Muscle of leg (tissue), 11 donors: ENCODE measurements around the gene KIF3A. TPM values are rescaled to one million over a fixed set of nuclear protein-coding genes. Genes with fewer than 3 reads are reported as not detected.
A peak's percentile ranks its signal among the peaks of the same experiment; 100 is the strongest.
"Not testable (repeated sequence)": the region's sequence is repeated elsewhere in the genome, so short reads cannot be mapped to it uniquely, and the experiment has no call there.

Experiments
- DNase-seq: peaks from one replicate; pipeline ENCODE4 v3.0.0; 2013
- H3K27ac ChIP-seq: one replicate; pipeline ENCODE4 v1.5.1; 2013; ENCODE audit warnings: mild to moderate bottlenecking, low read length, control low read depth
- H3K27me3 ChIP-seq: one replicate; pipeline ENCODE4 v1.6.1; 2013; ENCODE audit warnings: low read length; ENCODE audit not compliant: control insufficient read depth, insufficient read depth
- H3K36me3 ChIP-seq: one replicate; pipeline ENCODE4 v1.6.1; 2013; ENCODE audit warnings: low read length; ENCODE audit not compliant: control insufficient read depth, insufficient read depth
- H3K4me1 ChIP-seq: one replicate; pipeline ENCODE4 v1.6.1; 2013; ENCODE audit warnings: low read length; ENCODE audit not compliant: control insufficient read depth, insufficient read depth
- H3K4me3 ChIP-seq: one replicate; pipeline ENCODE4 v1.5.1; 2013; ENCODE audit warnings: low read length, control low read depth
- H3K9me3 ChIP-seq: replicated peaks from 2 replicates; pipeline ENCODE4 v1.6.1; 2013; ENCODE audit warnings: low read depth, low read length; ENCODE audit not compliant: control insufficient read depth
- WGBS: methylation state at CpG from one replicate; pipeline ENCODE4 v1.1.5; 2013; ENCODE audit warnings: missing lambda C conversion rate; ENCODE audit not compliant: insufficient coverage; 5-methylcytosine and 5-hydroxymethylcytosine counted together
- polyA plus RNA-seq, 8 donors: library from polyadenylated mRNA; unstranded; fragments of 120-200 nt; gene quantifications; one replicate each; pipeline versions ENCODE4 v1.2.1 to v1.2.3, GENCODE V29; 2013; ENCODE audit warnings: inconsistent platforms in 1 of 8, low replicate concordance in 1 of 8; ENCODE audit not compliant: insufficient read length in 8 of 8, insufficient read depth in 1 of 8
- total RNA-seq: library from RNA; stranded (reverse); fragments of 120-200 nt; gene quantifications from one replicate; pipeline ENCODE4 v1.2.4, GENCODE V29; 2013

The KIF3A gene
- total and polyA plus RNA-seq, 9 donors: 4.2 to 10.3 (median 6.6) TPM

GRCh38 chr5:132725745-132726144 is 11.6 kb downstream of the KIF3A start:
- no peaks in the 10 kb centered on the region for H3K36me3 ChIP-seq
- no CpG with 5 or more reads among the region's 2 CpGs for WGBS
- no peaks in the 10 kb centered on the region for H3K4me1 ChIP-seq
- no peak for DNase-seq
- no peaks in the 10 kb centered on the region for H3K27me3 ChIP-seq
- no peaks in the 10 kb centered on the region for H3K9me3 ChIP-seq
- no peak overlapping the region for H3K27ac ChIP-seq
- no peak overlapping the region for H3K4me3 ChIP-seq

GRCh38 chr5:132718544-132719312 is 18.6 kb downstream of the KIF3A start:
- 100% methylated on average over 1 of the region's 5 CpGs for WGBS
- Histone ChIP-seq H3K36me3 (no peaks in the 10 kb centered on the region), H3K4me1 (no peaks in the 10 kb centered on the region), H3K9me3 (no peaks in the 10 kb centered on the region), H3K4me3 (no peak overlapping the region), H3K27ac (no peak overlapping the region), H3K27me3 (no peaks in the 10 kb centered on the region)
- no peak for DNase-seq

- WGBS: 58% methylated on average over 5 of the region's 11 CpGs
- DNase-seq: peak; percentile 8
- H3K36me3 ChIP-seq: no peaks in the 10 kb centered on the region
- H3K4me3 ChIP-seq: no peak overlapping the region
- H3K27ac ChIP-seq: no peak overlapping the region
- no peaks in the 10 kb centered on the region for H3K9me3 ChIP-seq
- H3K4me1 ChIP-seq: no peaks in the 10 kb centered on the region
- no peaks in the 10 kb centered on the region for H3K27me3 ChIP-seq
Measured at GRCh38 chr5:132714456-132715307, 22.7 kb downstream of the KIF3A start.

GRCh38 chr5:132708645-132709044 is 28.7 kb downstream of the KIF3A start:
- Histone ChIP-seq H3K36me3 (no peaks in the 10 kb centered on the region), H3K27ac (no peak overlapping the region), H3K9me3 (no peaks in the 10 kb centered on the region), H3K27me3 (no peaks in the 10 kb centered on the region), H3K4me3 (no peak overlapping the region), H3K4me1 (no peaks in the 10 kb centered on the region)
- no peak for DNase-seq

DNA sequence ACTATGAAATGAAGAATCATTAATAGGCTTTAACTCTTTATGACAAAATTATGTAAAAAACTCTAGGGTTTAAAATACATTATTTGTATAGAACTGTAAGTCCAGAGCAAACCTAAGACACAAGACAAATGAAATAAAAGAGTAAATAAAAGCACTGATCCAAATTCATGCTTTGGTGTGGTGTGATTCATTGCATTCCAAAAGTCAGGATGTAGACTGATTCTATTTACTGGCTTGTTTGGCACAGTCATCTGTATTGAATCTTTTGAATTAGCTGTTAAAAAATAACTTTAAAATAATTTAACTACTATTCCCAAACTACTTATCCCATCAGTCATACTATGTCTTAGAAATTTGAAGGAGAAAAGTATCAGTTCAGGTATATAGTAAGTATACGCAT is 32.5 kb downstream of the KIF3A start:
- H3K27me3 ChIP-seq: no peaks in the 10 kb centered on the region
- H3K4me1 ChIP-seq: no peaks in the 10 kb centered on the region
- peaks cover under 1% of the 10 kb centered on the region for H3K36me3 ChIP-seq
- no peak overlapping the region for H3K27ac ChIP-seq
- WGBS: no CpG with 5 or more reads among the region's 1 CpG
- no peak for DNase-seq
- no peak overlapping the region for H3K4me3 ChIP-seq
- no peaks in the 10 kb centered on the region for H3K9me3 ChIP-seq

GRCh38 chr5:132695956-132696355 is 41.4 kb downstream of the KIF3A start:
- no peaks in the 10 kb centered on the region for H3K27me3 ChIP-seq
- no peak for DNase-seq
- no peak overlapping the region for H3K4me3 ChIP-seq
- H3K27ac ChIP-seq: no peak overlapping the region
- peaks cover 5% of the 10 kb centered on the region for H3K36me3 ChIP-seq
- H3K9me3 ChIP-seq: no peaks in the 10 kb centered on the region
- H3K4me1 ChIP-seq: no peaks in the 10 kb centered on the region
- no CpG with 5 or more reads among the region's 4 CpGs for WGBS

GRCh38 chr5:132692632-132692967 is 44.7 kb downstream of the KIF3A start:
- no peaks in the 10 kb centered on the region for H3K36me3 ChIP-seq
- DNase-seq: no peak
- no peaks in the 10 kb centered on the region for H3K27me3 ChIP-seq
- H3K4me1 ChIP-seq: no peaks in the 10 kb centered on the region
- no peaks in the 10 kb centered on the region for H3K9me3 ChIP-seq
- no peak overlapping the region for H3K4me3 ChIP-seq
- no peak overlapping the region for H3K27ac ChIP-seq

GRCh38 chr5:132691755-132692631 is 45.4 kb downstream of the KIF3A start:
- not testable (repeated sequence) for H3K27ac ChIP-seq, H3K27me3 ChIP-seq, H3K4me3 ChIP-seq, DNase-seq, H3K4me1 ChIP-seq, H3K9me3 ChIP-seq, H3K36me3 ChIP-seq
- WGBS: no CpG with 5 or more reads among the region's 5 CpGs

- Histone ChIP-seq H3K9me3 (no peaks in the 10 kb centered on the region), H3K4me1 (no peaks in the 10 kb centered on the region), H3K27me3 (no peaks in the 10 kb centered on the region), H3K27ac (no peak overlapping the region), H3K4me3 (no peak overlapping the region), H3K36me3 (no peaks in the 10 kb centered on the region)
- no CpG with 5 or more reads among the region's 3 CpGs for WGBS
- no peak for DNase-seq
Measured at GRCh38 chr5:132690156-132690555, 47.2 kb downstream of the KIF3A start.

DNA sequence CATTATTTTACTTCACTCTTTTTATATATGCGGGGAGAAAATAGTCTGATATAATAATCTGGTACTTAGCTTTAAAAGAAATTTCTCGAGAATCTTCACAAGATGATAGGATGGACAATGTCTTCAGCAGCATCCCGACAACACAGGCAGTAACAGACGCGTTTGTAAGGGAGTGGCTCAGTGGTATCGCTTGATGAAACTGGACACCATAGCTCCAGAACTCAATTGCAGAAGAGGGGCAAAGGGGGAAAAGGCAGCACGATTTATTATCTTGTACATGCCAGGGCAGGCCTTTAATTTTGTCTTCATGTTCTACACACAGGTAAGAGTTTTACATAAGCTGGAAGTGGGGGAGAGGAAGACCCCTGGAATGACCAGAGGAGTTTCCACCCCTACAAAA is 47.8 kb downstream of the KIF3A start:
- H3K36me3 ChIP-seq: no peaks in the 10 kb centered on the region
- H3K4me1 ChIP-seq: no peaks in the 10 kb centered on the region
- WGBS: 65% methylated on average over 5 of the region's 7 CpGs
- no peaks in the 10 kb centered on the region for H3K9me3 ChIP-seq
- no peak for DNase-seq
- H3K27me3 ChIP-seq: no peaks in the 10 kb centered on the region
- H3K27ac ChIP-seq: no peak overlapping the region
- H3K4me3 ChIP-seq: no peak overlapping the region
